Osteoblast (primary cell): ENCODE data around the gene SLC30A1. TPM values are rescaled to one million over a fixed set of nuclear protein-coding genes. Genes with fewer than 3 reads are reported as not detected.

Experiments used
- DNase-seq: peaks from one replicate; pipeline ENCODE4 v3.0.0; 2011; ENCODE audit warnings: low spot score, mixed read lengths; ENCODE audit not compliant: insufficient read length; ENCODE audit errors: missing footprints
- H2AFZ ChIP-seq: 2 replicates; pipeline ENCODE4 v1.6.0; 2011; ENCODE audit warnings: mild to moderate bottlenecking, low read length
- H3K27ac ChIP-seq: 2 replicates; pipeline ENCODE4 v1.5.1; 2011; ENCODE audit warnings: mild to moderate bottlenecking, low read depth, low read length, moderate library complexity
- H3K27me3 ChIP-seq: 2 replicates; pipeline ENCODE4 v1.6.0; 2012; ENCODE audit warnings: mild to moderate bottlenecking, control low read depth, inconsistent platforms, low read length, moderate library complexity; ENCODE audit not compliant: insufficient read depth
- H3K36me3 ChIP-seq: 2 replicates; pipeline ENCODE4 v1.5.1; 2011; ENCODE audit warnings: mild to moderate bottlenecking, low read length, control low read depth, moderate library complexity; ENCODE audit not compliant: insufficient read depth
- H3K4me1 ChIP-seq: 2 replicates; pipeline ENCODE4 v1.5.1; 2011; ENCODE audit warnings: mild to moderate bottlenecking, low read length, control low read depth, moderate library complexity; ENCODE audit not compliant: insufficient read depth
- H3K4me2 ChIP-seq: 2 replicates; pipeline ENCODE4 v1.6.0; 2011; ENCODE audit warnings: mild to moderate bottlenecking, low read length; ENCODE audit not compliant: insufficient read depth
- H3K4me3 ChIP-seq: fragments of 200-600 bp; sonication (generic); 3 replicates; pipeline ENCODE4 v1.5.1; 2012; ENCODE audit warnings: mild to moderate bottlenecking, low read length, inconsistent platforms; ENCODE audit not compliant: insufficient read depth
- H3K79me2 ChIP-seq: 2 replicates; pipeline ENCODE4 v1.6.0; 2012; ENCODE audit warnings: mild to moderate bottlenecking, low read length, control low read depth, inconsistent platforms; ENCODE audit not compliant: insufficient read depth
- H3K9me3 ChIP-seq: 2 replicates; pipeline ENCODE4 v1.5.1; 2011; ENCODE audit warnings: low read depth, low read length, control low read depth
- H4K20me1 ChIP-seq: 2 replicates; pipeline ENCODE4 v1.6.0; 2012; ENCODE audit warnings: mild to moderate bottlenecking, low read length, control low read depth; ENCODE audit not compliant: insufficient read depth
- total RNA-seq: library from RNA; depleted of rRNA; stranded (reverse); fragments of >200 nt; gene quantifications from 2 replicates; pipeline ENCODE4 v1.2.3, GENCODE V29; 2012
- TF ChIP-seq, protein P1 (sequence below): IDR thresholded peaks from 2 replicates; pipeline ENCODE4 v1.5.1; 2011; ENCODE audit warnings: mild to moderate bottlenecking, low read depth, low read length, moderate library complexity; ENCODE audit errors: extremely low read depth

The SLC30A1 gene
- total RNA-seq, 1 donor = 49.9 TPM

DNA sequence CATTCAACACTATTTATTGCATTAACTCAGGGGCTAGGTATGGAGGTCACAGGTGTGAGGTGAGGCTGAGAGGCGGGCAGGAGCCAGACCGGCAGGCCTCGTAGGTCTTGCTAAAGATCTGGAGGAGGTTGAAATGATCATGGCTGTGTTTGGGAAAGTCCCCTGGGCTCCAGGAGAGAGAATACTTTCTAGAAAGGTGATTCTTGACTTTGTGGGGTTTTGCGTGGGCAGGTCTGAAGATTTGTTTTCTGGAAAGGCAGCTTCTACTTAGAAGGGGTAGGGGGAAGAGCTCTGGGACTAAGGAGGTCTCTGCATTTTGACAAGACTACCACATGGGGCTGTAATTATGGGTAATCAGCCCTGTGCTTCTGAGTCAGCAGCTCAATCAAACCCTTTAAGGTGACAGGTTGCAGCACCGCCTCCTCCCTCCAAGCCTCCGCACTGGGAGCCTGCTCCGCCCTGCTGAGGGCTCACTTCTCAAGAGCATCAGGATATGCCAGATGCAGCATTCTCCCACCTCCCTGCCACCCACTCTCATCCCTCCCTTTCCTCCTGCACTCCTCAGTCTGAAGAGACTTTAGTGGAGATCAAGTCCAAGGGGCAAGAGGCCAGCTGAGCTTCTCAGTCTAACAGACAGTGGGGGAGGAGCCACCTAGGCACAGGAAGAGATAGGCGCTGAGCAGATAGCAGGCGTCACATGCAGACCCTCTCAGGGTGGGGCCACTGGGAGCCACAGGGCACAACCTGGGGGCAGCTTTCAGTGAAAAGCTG, 30.5 kb downstream of the SLC30A1 start:
- Histone ChIP-seq H3K79me2 (no peaks in the 10 kb centered on the region), H3K36me3 (no peaks in the 10 kb centered on the region), H3K27ac (no peak overlapping the region), H3K9me3 (no peaks in the 10 kb centered on the region), H3K27me3 (no peaks in the 10 kb centered on the region), H2AFZ (no peak overlapping the region), H3K4me1 (peaks cover 13% of the 10 kb centered on the region), H4K20me1 (no peaks in the 10 kb centered on the region), H3K4me3 (no peak overlapping the region), H3K4me2 (no peak overlapping the region)
- TF ChIP-seq, protein P1, sequence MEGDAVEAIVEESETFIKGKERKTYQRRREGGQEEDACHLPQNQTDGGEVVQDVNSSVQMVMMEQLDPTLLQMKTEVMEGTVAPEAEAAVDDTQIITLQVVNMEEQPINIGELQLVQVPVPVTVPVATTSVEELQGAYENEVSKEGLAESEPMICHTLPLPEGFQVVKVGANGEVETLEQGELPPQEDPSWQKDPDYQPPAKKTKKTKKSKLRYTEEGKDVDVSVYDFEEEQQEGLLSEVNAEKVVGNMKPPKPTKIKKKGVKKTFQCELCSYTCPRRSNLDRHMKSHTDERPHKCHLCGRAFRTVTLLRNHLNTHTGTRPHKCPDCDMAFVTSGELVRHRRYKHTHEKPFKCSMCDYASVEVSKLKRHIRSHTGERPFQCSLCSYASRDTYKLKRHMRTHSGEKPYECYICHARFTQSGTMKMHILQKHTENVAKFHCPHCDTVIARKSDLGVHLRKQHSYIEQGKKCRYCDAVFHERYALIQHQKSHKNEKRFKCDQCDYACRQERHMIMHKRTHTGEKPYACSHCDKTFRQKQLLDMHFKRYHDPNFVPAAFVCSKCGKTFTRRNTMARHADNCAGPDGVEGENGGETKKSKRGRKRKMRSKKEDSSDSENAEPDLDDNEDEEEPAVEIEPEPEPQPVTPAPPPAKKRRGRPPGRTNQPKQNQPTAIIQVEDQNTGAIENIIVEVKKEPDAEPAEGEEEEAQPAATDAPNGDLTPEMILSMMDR = no peak
- no peak for DNase-seq

DNA sequence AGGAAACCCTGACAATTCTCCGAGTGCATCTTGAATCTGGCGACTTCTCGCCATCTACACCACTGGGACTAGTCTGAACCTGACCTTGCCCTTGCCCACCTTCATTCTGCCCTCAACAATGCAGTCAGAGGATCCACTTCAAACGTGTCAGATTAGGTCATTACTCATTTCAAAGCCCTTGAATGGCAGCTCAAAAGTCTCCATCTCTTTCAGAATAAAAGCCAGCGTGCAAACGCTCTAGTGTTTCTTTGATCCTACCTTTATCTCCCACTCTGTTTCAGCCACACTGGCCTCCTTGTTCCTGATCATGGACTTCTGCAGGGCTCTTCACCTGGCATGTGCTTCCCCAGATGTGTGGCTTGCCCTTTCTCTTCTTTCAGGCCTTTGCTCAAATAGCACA, 31.3 kb downstream of the SLC30A1 start:
- DNase-seq = no peak
- TF ChIP-seq, protein P1 = no peak
- H3K36me3 ChIP-seq = no peaks in the 10 kb centered on the region
- no peaks in the 10 kb centered on the region for H3K27me3 ChIP-seq
- H3K4me1 ChIP-seq = peaks cover 13% of the 10 kb centered on the region
- no peak overlapping the region for H3K4me2 ChIP-seq
- H3K79me2 ChIP-seq = no peaks in the 10 kb centered on the region
- no peak overlapping the region for H3K27ac ChIP-seq
- no peaks in the 10 kb centered on the region for H4K20me1 ChIP-seq
- H3K9me3 ChIP-seq = no peaks in the 10 kb centered on the region
- H3K4me3 ChIP-seq = no peak overlapping the region
- no peak overlapping the region for H2AFZ ChIP-seq

DNA sequence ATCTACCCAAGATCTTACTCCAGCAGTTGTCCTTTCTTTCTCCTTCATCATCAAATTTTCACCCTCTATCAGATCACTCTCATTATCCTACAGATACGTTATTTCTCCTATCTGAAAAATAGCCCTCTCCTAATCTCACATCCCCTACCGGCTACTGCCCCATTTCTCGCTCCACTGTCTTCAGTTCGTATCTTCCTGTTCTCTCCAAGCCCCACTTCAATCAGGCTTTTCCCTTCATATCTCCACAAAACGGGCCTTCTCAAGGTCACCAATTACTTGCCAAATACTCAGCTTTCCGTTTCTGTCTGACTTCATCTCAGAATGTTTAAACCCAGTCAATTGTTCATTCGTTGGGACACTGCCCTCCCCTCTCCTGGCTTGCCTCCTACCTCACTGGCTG, 32.4 kb downstream of the SLC30A1 start:
- Histone ChIP-seq H3K36me3 (no peaks in the 10 kb centered on the region), H3K9me3 (no peaks in the 10 kb centered on the region), H3K4me3 (no peak overlapping the region), H3K79me2 (no peaks in the 10 kb centered on the region), H3K27ac (no peak overlapping the region), H4K20me1 (no peaks in the 10 kb centered on the region), H3K27me3 (no peaks in the 10 kb centered on the region), H3K4me2 (no peak overlapping the region), H2AFZ (no peak overlapping the region), H3K4me1 (peaks cover 3% of the 10 kb centered on the region)
- TF ChIP-seq, protein P1 = no peak
- no peak for DNase-seq

DNA sequence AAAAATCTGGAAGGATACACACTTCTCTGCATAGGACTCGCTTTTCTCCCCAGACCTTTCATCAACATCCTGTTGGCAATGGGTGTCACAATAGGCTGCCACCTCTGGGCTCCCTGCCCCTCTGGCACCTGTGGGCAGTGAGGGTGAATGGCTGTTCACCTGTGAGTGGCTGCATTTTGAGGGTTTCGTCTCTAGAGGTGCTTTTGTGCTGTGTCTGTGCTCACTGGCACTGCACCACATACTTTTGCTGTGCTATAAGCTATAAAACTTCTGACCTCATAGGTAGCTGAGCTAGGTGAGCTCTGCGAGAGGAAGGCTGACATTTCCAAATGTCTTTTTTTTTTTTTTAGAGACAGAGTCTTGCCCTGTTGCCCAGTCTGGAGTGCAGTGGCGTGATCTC, 35.9 kb downstream of the SLC30A1 start:
- no peaks in the 10 kb centered on the region for H3K4me1 ChIP-seq

More for the DNA sequence above, 35.9 kb downstream of the SLC30A1 start:
- TF ChIP-seq, protein P1 = no peak
- H3K4me2 ChIP-seq = no peak overlapping the region
- H3K27me3 ChIP-seq = no peaks in the 10 kb centered on the region
- no peak for DNase-seq
- no peaks in the 10 kb centered on the region for H3K36me3 ChIP-seq
- H3K79me2 ChIP-seq = no peaks in the 10 kb centered on the region
- H3K27ac ChIP-seq = no peak overlapping the region
- no peaks in the 10 kb centered on the region for H3K9me3 ChIP-seq
- H3K4me3 ChIP-seq = no peak overlapping the region
- H2AFZ ChIP-seq = no peak overlapping the region
- no peaks in the 10 kb centered on the region for H4K20me1 ChIP-seq
